A673 (cell line): ENCODE results near the gene BMERB1. TPM values are rescaled to one million over a fixed set of nuclear protein-coding genes. Genes with fewer than 3 reads are reported as not detected.

Experiments
- BruUV-seq: library from RNA; stranded (reverse); fragments of 400-500 nt; replicated peaks from 2 replicates; lab custom pipeline; 2021; lab: Mats Ljungman, UMichigan
- CTCF ChIA-PET: fragments of 300-600 bp; sonication (Branson Sonifier 250); formaldehyde crosslinking; loops from one replicate; lab custom pipeline; 2022; ENCODE audit warnings: antibody characterized with exemption; lab: Charles Lee
- POLR2A ChIA-PET: fragments of 300-600 bp; sonication (Branson Sonifier 250); formaldehyde crosslinking; loops from one replicate; lab custom pipeline; 2022; ENCODE audit warnings: antibody characterized with exemption; ENCODE audit not compliant: low non-redundant PET; lab: Charles Lee
- DNase-seq: peaks from one replicate; pipeline ENCODE4 v3.0.0-alpha.2; 2015; ENCODE audit warnings: low spot score
- H3K27ac ChIP-seq: fragments of 200-600 bp; sonication (generic); 2 replicates; pipeline ENCODE4 v1.5.1; 2016; ENCODE audit warnings: mixed run types, low read depth, mild to moderate bottlenecking, mixed read lengths, antibody characterized with exemption, low read length; ENCODE audit not compliant: poor library complexity, severe bottlenecking
- H3K27me3 ChIP-seq: fragments of 200-600 bp; sonication (generic); replicated peaks from 2 replicates; pipeline ENCODE4 v1.6.1; 2017; ENCODE audit warnings: mixed run types, low read depth, mild to moderate bottlenecking, mixed read lengths, antibody characterized with exemption, low read length; ENCODE audit not compliant: insufficient read depth, poor library complexity
- H3K36me3 ChIP-seq: fragments of 200-600 bp; sonication (generic); 2 replicates; pipeline ENCODE4 v1.6.1; 2016; ENCODE audit warnings: mixed run types, mild to moderate bottlenecking, mixed read lengths, antibody characterized with exemption, low read length; ENCODE audit not compliant: insufficient read depth, poor library complexity, severe bottlenecking
- H3K4me1 ChIP-seq: fragments of 200-600 bp; sonication (generic); 2 replicates; pipeline ENCODE4 v1.6.1; 2017; ENCODE audit warnings: mixed run types, mild to moderate bottlenecking, mixed read lengths, antibody characterized with exemption, low read length; ENCODE audit not compliant: insufficient read depth, poor library complexity, severe bottlenecking
- H3K4me3 ChIP-seq: fragments of 200-600 bp; sonication (generic); 2 replicates; pipeline ENCODE4 v1.5.1; 2016; ENCODE audit warnings: low read depth, mixed run types, mild to moderate bottlenecking, mixed read lengths, low read length; ENCODE audit not compliant: poor library complexity, severe bottlenecking
- H3K9me3 ChIP-seq: fragments of 200-600 bp; sonication (generic); 2 replicates; pipeline ENCODE4 v1.6.1; 2016; ENCODE audit warnings: mixed run types, low read depth, mild to moderate bottlenecking, mixed read lengths, antibody characterized with exemption, low read length; ENCODE audit not compliant: poor library complexity, severe bottlenecking
- CTCF ChIP-seq: fragments of 300-800, 200-600 bp; sonication (generic); conservative IDR thresholded peaks from 2 replicates; pipeline ENCODE4 v1.5.1; 2017; ENCODE audit warnings: low read depth, mild to moderate bottlenecking, antibody characterized with exemption, low read length, moderate library complexity, mixed read lengths
- EZH2 ChIP-seq: fragments of 200-600 bp; sonication (generic); IDR thresholded peaks from 2 replicates; pipeline ENCODE4 v1.6.1; 2017; ENCODE audit warnings: borderline replicate concordance, low read depth, mild to moderate bottlenecking, mixed read lengths, antibody characterized with exemption, low read length; ENCODE audit not compliant: poor library complexity, severe bottlenecking
- intact Hi-C: fragments of 100-400 bp; cut with micrococcal nuclease; formaldehyde crosslinking; loops from one replicate; pipeline ENCODE4 v1.10.0; 2022; ENCODE audit not compliant: unreplicated experiment
- total RNA-seq: library from RNA; stranded (reverse); gene quantifications from 2 replicates; pipeline ENCODE4 v1.2.3, GENCODE V29; 2021

The BMERB1 gene
- total RNA-seq, 1 experiment from 2014 or later, result 11.5 TPM

GRCh38 chr16:15575293-15576049, 141.1 kb downstream of the BMERB1 start:
- ChIA-PET POLR2A (no interaction called here), CTCF (no interaction called here)
- TF ChIP-seq CTCF (no peak), EZH2 (no peak)
- H3K9me3 ChIP-seq, result no peaks in the 10 kb centered on the region
- H3K27me3 ChIP-seq, result no peaks in the 10 kb centered on the region
- H3K4me3 ChIP-seq, result no peak overlapping the region
- no peak overlapping the region for H3K27ac ChIP-seq
- H3K36me3 ChIP-seq, result no peaks in the 10 kb centered on the region
- H3K4me1 ChIP-seq, result peaks cover 20% of the 10 kb centered on the region
- intact Hi-C loops, result no loop called here
- peak; percentile 36 for DNase-seq
- no TSS peak for BruUV-seq

- H3K4me3 ChIP-seq, result no peak overlapping the region
- H3K27me3 ChIP-seq, result no peaks in the 10 kb centered on the region
- DNase-seq, result no peak
- BruUV-seq, result no TSS peak
- peaks cover 11% of the 10 kb centered on the region for H3K4me1 ChIP-seq
- no peaks in the 10 kb centered on the region for H3K9me3 ChIP-seq
- ChIA-PET POLR2A (no interaction called here), CTCF (no interaction called here)
- intact Hi-C loops, result no loop called here
- H3K36me3 ChIP-seq, result no peaks in the 10 kb centered on the region
- TF ChIP-seq CTCF, result no peak
- TF ChIP-seq EZH2, result no peak
- no peak overlapping the region for H3K27ac ChIP-seq
Measured at GRCh38 chr16:15576960-15577958, 142.9 kb downstream of the BMERB1 start.

- TF ChIP-seq CTCF, result no peak
- no peak for TF ChIP-seq EZH2
- no TSS peak for BruUV-seq
Measured at GRCh38 chr16:15578824-15579223, 144.4 kb downstream of the BMERB1 start.

More at GRCh38 chr16:15578824-15579223, 144.4 kb downstream of the BMERB1 start:
- Histone ChIP-seq H3K36me3 (no peaks in the 10 kb centered on the region), H3K4me1 (no peaks in the 10 kb centered on the region), H3K27me3 (no peaks in the 10 kb centered on the region), H3K4me3 (no peak overlapping the region), H3K9me3 (no peaks in the 10 kb centered on the region), H3K27ac (no peak overlapping the region)
- no peak for DNase-seq
- ChIA-PET CTCF (no interaction called here), POLR2A (no interaction called here)
- intact Hi-C loops, result no loop called here
